HCT116 (cell line): ENCODE results near the gene TMEM115. TPM values are rescaled to one million over a fixed set of nuclear protein-coding genes. Genes with fewer than 3 reads are reported as not detected.

Experiments
- ATAC-seq: fragments of 200-7000 bp; cut with Tn5 transposase; 2 replicates; pipeline ENCODE4 v1.9.1; 2020; ENCODE audit warnings: mild to moderate bottlenecking, moderate library complexity
- BruUV-seq: library from RNA; stranded (reverse); fragments of 400-500 nt; replicated peaks from 2 replicates; lab custom pipeline; 2021; lab: Mats Ljungman, UMichigan
- CTCF ChIA-PET: fragments of 300-600 bp; sonication (Branson Sonifier 250); formaldehyde crosslinking; loops from one replicate; lab custom pipeline; 2021; ENCODE audit warnings: antibody characterized with exemption; lab: Charles Lee
- POLR2A ChIA-PET: fragments of 300-600, 350-600 bp; sonication (Branson Sonifier 250); formaldehyde crosslinking; loops from one replicate; lab custom pipeline; 2021; ENCODE audit warnings: antibody characterized with exemption; lab: Charles Lee
- RAD21 ChIA-PET, 2 experiments: fragments of 300-600 bp; sonication (Branson Sonifier 250); formaldehyde crosslinking; loops; one replicate each; lab custom pipeline; 2023; ENCODE audit warnings: low total read pairs in 2 of 2; ENCODE audit not compliant: uncharacterized antibody in 2 of 2, unreplicated experiment in 2 of 2, low non-redundant PET in 1 of 2; lab: Charles Lee
- DNase-seq: peaks from one replicate; pipeline ENCODE4 v3.0.0-alpha.2; 2010; ENCODE audit warnings: low read depth, low spot score
- H2AFZ ChIP-seq: fragments of 200-600 bp; shearing (Covaris generic), sonication (generic); 2 replicates; pipeline ENCODE4 v1.6.1; 2017; ENCODE audit warnings: low read depth, mixed run types, mixed read lengths, antibody characterized with exemption, low read length; ENCODE audit not compliant: poor library complexity, severe bottlenecking
- H3K27ac ChIP-seq: 2 replicates; pipeline ENCODE4 v1.5.1; 2012; ENCODE audit warnings: low read depth, low read length
- H3K27me3 ChIP-seq: fragments of 200-600 bp; sonication (generic); 2 replicates; pipeline ENCODE4 v1.6.1; 2016; ENCODE audit warnings: mixed run types, low read length, mixed read lengths; ENCODE audit not compliant: insufficient read depth
- H3K36me3 ChIP-seq, 2 experiments: fragments of 200-500 bp in 1 of 2; fragments of 200-600 bp in 1 of 2; sonication (Bioruptor generic) in 1 of 2; sonication (generic) in 1 of 2; 2 replicates each; pipeline versions ENCODE4 v1.5.1 to v1.6.1; 2014 to 2016; ENCODE audit warnings: low read length in 2 of 2, inconsistent platforms in 1 of 2, mixed read lengths in 1 of 2, mixed run types in 1 of 2; ENCODE audit not compliant: insufficient read depth in 2 of 2, control insufficient read depth in 1 of 2
- H3K4me1 ChIP-seq, 2 experiments: fragments of 200-600 bp in 1 of 2; sonication (generic) in 1 of 2; 2 replicates each; pipeline versions ENCODE4 v1.5.1 to v1.6.1; 2012 to 2017; ENCODE audit warnings: low read length in 2 of 2, inconsistent platforms in 1 of 2, mild to moderate bottlenecking in 1 of 2, mixed read lengths in 1 of 2, mixed run types in 1 of 2, moderate library complexity in 1 of 2; ENCODE audit not compliant: insufficient read depth in 2 of 2, control insufficient read depth in 1 of 2
- H3K4me2 ChIP-seq: fragments of 200-600 bp; sonication (generic); 2 replicates; pipeline ENCODE4 v1.6.1; 2017; ENCODE audit warnings: mixed run types, low read length, mixed read lengths
- H3K4me3 ChIP-seq, 2 experiments: fragments of 200-600 bp in 1 of 2; sonication (generic) in 1 of 2; replicated peaks in 1 of 2; 2 replicates each; pipeline ENCODE4 v1.5.1; 2011 to 2016; ENCODE audit warnings: low read length in 2 of 2, control low read depth in 1 of 2, low read depth in 1 of 2, mild to moderate bottlenecking in 1 of 2, mixed read lengths in 1 of 2, mixed run types in 1 of 2
- H3K79me2 ChIP-seq: fragments of 200-600 bp; sonication (generic); 2 replicates; pipeline ENCODE4 v1.6.1; 2017; ENCODE audit warnings: mild to moderate bottlenecking, mixed run types, low read length, moderate library complexity, mixed read lengths; ENCODE audit not compliant: insufficient read depth
- H3K9ac ChIP-seq: fragments of 200-600 bp; sonication (generic); 2 replicates; pipeline ENCODE4 v1.6.1; 2016; ENCODE audit warnings: low read length, mixed read lengths
- H3K9me2 ChIP-seq: fragments of 200-600 bp; sonication (generic), shearing (Covaris generic); 2 replicates; pipeline ENCODE4 v1.6.1; 2017; ENCODE audit warnings: mixed run types, mild to moderate bottlenecking, moderate library complexity; ENCODE audit not compliant: insufficient read depth
- H3K9me3 ChIP-seq, 2 experiments: fragments of 200-500 bp in 1 of 2; fragments of 200-600 bp in 1 of 2; sonication (Bioruptor generic) in 1 of 2; sonication (generic) in 1 of 2; 2 replicates each; pipeline ENCODE4 v1.6.1; 2014 to 2017; ENCODE audit warnings: low read length in 2 of 2, mixed read lengths in 2 of 2, inconsistent platforms in 1 of 2, low read depth in 1 of 2, mild to moderate bottlenecking in 1 of 2, mixed run types in 1 of 2, moderate library complexity in 1 of 2; ENCODE audit not compliant: control insufficient read depth in 1 of 2, insufficient read depth in 1 of 2
- H4K20me1 ChIP-seq: fragments of 200-600 bp; sonication (generic), shearing (Covaris generic); 2 replicates; pipeline ENCODE4 v1.6.1; 2017; ENCODE audit warnings: mixed run types, mild to moderate bottlenecking, moderate library complexity; ENCODE audit not compliant: insufficient read depth
- POLR2AphosphoS5 ChIP-seq: IDR thresholded peaks from 2 replicates; pipeline ENCODE4 v1.6.1; 2011; ENCODE audit warnings: mild to moderate bottlenecking, low read depth, low read length, moderate library complexity
- RAD21 ChIP-seq: IDR thresholded peaks from 2 replicates; pipeline ENCODE4 v1.6.1; 2012; ENCODE audit warnings: low read depth, mild to moderate bottlenecking
- SRF ChIP-seq: IDR thresholded peaks from 2 replicates; pipeline ENCODE4 v1.6.1; 2012; ENCODE audit warnings: low read depth
- TCF7L2 ChIP-seq: IDR thresholded peaks from 2 replicates; pipeline ENCODE4 v1.7.0; 2011; ENCODE audit warnings: borderline replicate concordance, inconsistent platforms; ENCODE audit not compliant: insufficient read depth, insufficient read length; ENCODE audit errors: extremely low read depth
- intact Hi-C: fragments of 100-400 bp; cut with micrococcal nuclease; formaldehyde crosslinking; loops from 2 replicates; pipeline ENCODE4 v1.10.0; 2022
- total RNA-seq: library from RNA; stranded (reverse); gene quantifications from one replicate; pipeline ENCODE4 v1.2.1, GENCODE V29; 2021; ENCODE audit not compliant: unreplicated experiment

TMEM115 gene
- total RNA-seq, 1 experiment from 2014 or later, result 24.6 TPM

DNA sequence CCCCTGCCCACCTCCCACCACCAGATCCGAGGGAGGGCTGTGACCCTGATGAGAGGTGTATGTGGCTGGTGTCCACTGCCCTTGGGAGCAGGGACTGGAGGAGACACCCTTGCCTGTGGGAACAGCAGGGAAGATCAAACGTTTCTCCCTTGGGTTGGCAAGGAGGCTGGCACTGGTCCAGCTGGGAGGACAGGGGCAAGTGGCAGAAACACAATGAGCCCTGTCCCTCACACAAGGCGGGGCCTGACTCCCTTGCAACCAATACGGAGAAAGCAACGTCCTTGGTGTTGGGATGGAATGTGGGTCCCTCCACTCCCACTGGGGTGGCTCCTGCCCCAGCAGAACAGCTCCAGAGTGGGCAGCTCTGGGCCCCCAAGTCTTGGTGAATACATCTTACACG is 42.0 kb downstream of the TMEM115 start:
- DNase-seq, result peak; percentile 58
- Histone ChIP-seq H3K27ac (peak overlapping the region; percentile 98), H3K9ac (peak overlapping the region; percentile 65), H3K9me3 (no peaks in the 10 kb centered on the region), H3K79me2 (peaks cover 51% of the 10 kb centered on the region), H2AFZ (no peak overlapping the region), H3K27me3 (no peaks in the 10 kb centered on the region), H3K4me3 (peak overlapping the region; percentile 8 to 46), H3K9me2 (no peaks in the 10 kb centered on the region), H3K4me2 (peak overlapping the region; percentile 92), H3K36me3 (peaks cover 2 to 17% of the 10 kb centered on the region in 2 experiments; a peak in 1 of 4 replicates), H4K20me1 (no peaks in the 10 kb centered on the region), H3K4me1 (peaks cover 59 to 88% of the 10 kb centered on the region in 2 experiments)
- intact Hi-C loops, result no loop called here
- BruUV-seq, result no TSS peak
- CTCF ChIA-PET, result interaction anchor here (0.9 to 1.6 kb wide), 5 partner anchors 14 to 122 kb away, joined by 3 to 5 read pairs (median 3); partner anchors contain the start of genes HYAL1, HYAL3 and NAA80
- POLR2A ChIA-PET, result interaction anchor here (0.9 to 1.2 kb wide), 7 partner anchors 11 to 38 kb away, joined by 3 to 8 read pairs (median 4); partner anchors contain the start of genes HYAL1, HYAL3, IFRD2 and NAA80
- ATAC-seq, result peak; percentile 31
- RAD21 ChIA-PET, result interaction anchor here (0.8 to 1.5 kb wide), 3 partner anchors 18 to 20 kb away, joined by 3 to 4 read pairs (median 3); partner anchors contain the start of genes HYAL3 (in 2 of the 2) and NAA80 (in 2 of the 2)
- peak; percentile 84 for TF ChIP-seq TCF7L2
- TF ChIP-seq RAD21, result no peak

DNA sequence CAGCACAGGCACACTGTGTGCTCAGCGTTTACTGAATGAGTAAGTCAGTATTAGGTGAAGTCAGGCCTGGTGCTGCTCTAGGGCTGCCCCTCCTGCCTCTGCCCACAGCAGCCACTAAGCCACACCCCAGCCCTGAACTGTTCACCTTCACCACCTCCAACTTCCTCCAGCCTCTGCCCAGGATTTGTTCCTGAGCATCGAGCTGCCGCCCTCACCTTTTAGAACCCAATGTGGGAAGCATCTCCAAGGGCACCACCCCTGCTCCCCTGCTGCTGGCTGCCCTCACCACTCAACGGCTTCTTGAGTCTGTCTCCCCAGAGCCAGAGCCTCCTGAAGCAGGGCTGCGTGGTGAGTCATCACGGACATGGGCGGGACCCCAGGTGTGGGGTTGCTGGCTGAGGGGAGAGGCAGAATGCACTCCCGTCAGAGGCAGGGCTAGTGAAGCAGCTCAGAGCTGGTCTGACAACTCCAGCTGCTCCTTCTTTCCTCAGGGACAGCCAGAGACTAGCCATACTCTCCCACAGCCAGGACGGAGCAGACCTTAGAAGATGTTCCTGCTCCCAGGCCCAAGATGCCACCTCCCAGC is 42.6 kb downstream of the TMEM115 start:
- peak overlapping the region; percentile 10 to 46 for H3K4me3 ChIP-seq
- ChIA-PET CTCF (interaction anchor here (0.9 to 1.6 kb wide), 5 partner anchors 14 to 122 kb away, joined by 3 to 5 read pairs (median 3); partner anchors contain the start of genes HYAL1, HYAL3 and NAA80), POLR2A (interaction anchor here (0.9 to 2.1 kb wide), 8 partner anchors 11 to 37 kb away, joined by 3 to 8 read pairs (median 4); partner anchors contain the start of genes HYAL1, HYAL3, IFRD2 and NAA80), RAD21 (interaction anchor here in 1 of 2 experiments (0.9 kb wide), 1 partner anchor 17 kb away, joined by 3 read pairs; the partner anchor contains the start of genes HYAL3 and NAA80)
- peaks cover 54 to 82% of the 10 kb centered on the region in 2 experiments for H3K4me1 ChIP-seq
- no peaks in the 10 kb centered on the region for H3K9me2 ChIP-seq
- peaks cover 51% of the 10 kb centered on the region for H3K79me2 ChIP-seq
- peak overlapping the region; percentile 98 for H3K27ac ChIP-seq
- H3K4me2 ChIP-seq, result peak overlapping the region; percentile 92
- no peak overlapping the region for H2AFZ ChIP-seq
- TF ChIP-seq SRF (no peak), POLR2AphosphoS5 (peak; percentile 84)
- DNase-seq (peak; percentile 93), ATAC-seq (peak; percentile 78)
- no peaks in the 10 kb centered on the region for H3K27me3 ChIP-seq
- H4K20me1 ChIP-seq, result no peaks in the 10 kb centered on the region
- BruUV-seq, result no TSS peak
- peaks cover 2 to 17% of the 10 kb centered on the region in 2 experiments; a peak in 1 of 4 replicates for H3K36me3 ChIP-seq
- intact Hi-C loops, result no loop called here
- H3K9me3 ChIP-seq, result no peaks in the 10 kb centered on the region
- peak overlapping the region; percentile 65 for H3K9ac ChIP-seq
